ENCODE measurements around the gene DMGDH.

Gene DMGDH

DNA sequence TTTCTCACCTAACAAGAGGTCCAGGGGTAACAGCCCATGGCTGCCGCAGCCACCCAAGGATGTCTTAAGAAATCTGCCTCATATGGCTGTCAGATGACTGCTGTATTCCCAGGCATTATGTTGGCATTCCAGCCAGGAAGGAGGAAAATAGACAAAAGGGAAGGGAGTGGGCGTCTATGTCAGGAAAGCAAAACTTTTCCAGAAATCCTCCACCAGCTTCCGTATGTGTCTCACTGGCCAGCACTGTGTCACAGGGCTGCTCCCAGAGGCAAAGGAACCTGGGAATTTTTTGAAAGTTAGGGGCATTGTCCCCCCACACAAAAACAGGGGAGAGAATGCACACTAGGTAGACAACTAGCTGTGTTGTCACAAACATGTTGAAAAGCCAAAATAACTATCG lies 7.3 kb upstream of the DMGDH start:
- Histone ChIP-seq H3K9me3 (ENCODE audit: insufficient read depth, low read length, severe bottlenecking) (peaks cover 4% of the 10 kb centered on the region), H3K9ac (ENCODE audit: low read depth, low read length) (no peak overlapping the region), H3K4me2 (ENCODE audit: insufficient read depth, low read length) (no peak overlapping the region), H3K4me3 (ENCODE audit: low read depth in 1 of 2, low read length in 2 of 2) (no peak overlapping the region), H2AFZ (ENCODE audit: low read depth, low read length) (no peak overlapping the region), H3K27me3 (ENCODE audit: insufficient read depth, low read length, poor library complexity) (no peaks in the 10 kb centered on the region), H3K36me3 (ENCODE audit: insufficient read depth, low read length) (no peaks in the 10 kb centered on the region), H3K27ac (ENCODE audit: low read length) (no peak overlapping the region), H4K20me1 (ENCODE audit: insufficient read depth, low read length) (no peaks in the 10 kb centered on the region), H3K79me2 (ENCODE audit: insufficient read depth, low read length) (no peaks in the 10 kb centered on the region), H3K4me1 (ENCODE audit: insufficient read depth, low read length) (no peaks in the 10 kb centered on the region)
- DNase-seq = no peak
- TF ChIP-seq, protein P1, sequence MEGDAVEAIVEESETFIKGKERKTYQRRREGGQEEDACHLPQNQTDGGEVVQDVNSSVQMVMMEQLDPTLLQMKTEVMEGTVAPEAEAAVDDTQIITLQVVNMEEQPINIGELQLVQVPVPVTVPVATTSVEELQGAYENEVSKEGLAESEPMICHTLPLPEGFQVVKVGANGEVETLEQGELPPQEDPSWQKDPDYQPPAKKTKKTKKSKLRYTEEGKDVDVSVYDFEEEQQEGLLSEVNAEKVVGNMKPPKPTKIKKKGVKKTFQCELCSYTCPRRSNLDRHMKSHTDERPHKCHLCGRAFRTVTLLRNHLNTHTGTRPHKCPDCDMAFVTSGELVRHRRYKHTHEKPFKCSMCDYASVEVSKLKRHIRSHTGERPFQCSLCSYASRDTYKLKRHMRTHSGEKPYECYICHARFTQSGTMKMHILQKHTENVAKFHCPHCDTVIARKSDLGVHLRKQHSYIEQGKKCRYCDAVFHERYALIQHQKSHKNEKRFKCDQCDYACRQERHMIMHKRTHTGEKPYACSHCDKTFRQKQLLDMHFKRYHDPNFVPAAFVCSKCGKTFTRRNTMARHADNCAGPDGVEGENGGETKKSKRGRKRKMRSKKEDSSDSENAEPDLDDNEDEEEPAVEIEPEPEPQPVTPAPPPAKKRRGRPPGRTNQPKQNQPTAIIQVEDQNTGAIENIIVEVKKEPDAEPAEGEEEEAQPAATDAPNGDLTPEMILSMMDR (IDR thresholded peaks at IDR 0.05; ENCODE audit: borderline replicate concordance, extremely low read depth, low read length, poor library complexity, severe bottlenecking) = no peak
- no peak for TF ChIP-seq EZH2 (IDR thresholded peaks at IDR 0.05; ENCODE audit: borderline replicate concordance, low read depth, low read length, severe bottlenecking)
- no peak for ATAC-seq (ENCODE audit: insufficient read depth, low read depth)

- Histone ChIP-seq H3K4me1 (ENCODE audit: insufficient read depth, low read length) (no peaks in the 10 kb centered on the region), H3K27me3 (ENCODE audit: insufficient read depth, low read length, poor library complexity) (no peaks in the 10 kb centered on the region), H3K4me2 (ENCODE audit: insufficient read depth, low read length) (no peak overlapping the region), H3K27ac (ENCODE audit: low read length) (no peak overlapping the region), H4K20me1 (ENCODE audit: insufficient read depth, low read length) (no peaks in the 10 kb centered on the region), H3K9me3 (ENCODE audit: insufficient read depth, low read length, severe bottlenecking) (peaks cover 4% of the 10 kb centered on the region), H3K4me3 (ENCODE audit: low read depth in 1 of 2, low read length in 2 of 2) (no peak overlapping the region), H3K79me2 (ENCODE audit: insufficient read depth, low read length) (no peaks in the 10 kb centered on the region), H2AFZ (ENCODE audit: low read depth, low read length) (no peak overlapping the region), H3K36me3 (ENCODE audit: insufficient read depth, low read length) (no peaks in the 10 kb centered on the region), H3K9ac (ENCODE audit: low read depth, low read length) (no peak overlapping the region)
- TF ChIP-seq EZH2 (IDR thresholded peaks at IDR 0.05; ENCODE audit: borderline replicate concordance, low read depth, low read length, severe bottlenecking) = no peak
- TF ChIP-seq, protein P1 (IDR thresholded peaks at IDR 0.05; ENCODE audit: borderline replicate concordance, extremely low read depth, low read length, poor library complexity, severe bottlenecking) = peak; percentile 4
- DNase-seq (no peak), ATAC-seq (ENCODE audit: insufficient read depth, low read depth) (no peak)
These were observed 6.4 kb upstream of the DMGDH start for GRCh38 chr5:79075646-79076426.

GRCh38 chr5:79074641-79075040 lies 5.2 kb upstream of the DMGDH start:
- H3K4me1 ChIP-seq (ENCODE audit: insufficient read depth, low read length) = no peaks in the 10 kb centered on the region
- no peaks in the 10 kb centered on the region for H3K27me3 ChIP-seq (ENCODE audit: insufficient read depth, low read length, poor library complexity)
- H3K4me2 ChIP-seq (ENCODE audit: insufficient read depth, low read length) = no peak overlapping the region
- no peak for TF ChIP-seq EZH2 (IDR thresholded peaks at IDR 0.05; ENCODE audit: borderline replicate concordance, low read depth, low read length, severe bottlenecking)
- TF ChIP-seq, protein P1 (IDR thresholded peaks at IDR 0.05; ENCODE audit: borderline replicate concordance, extremely low read depth, low read length, poor library complexity, severe bottlenecking) = no peak
- ATAC-seq (ENCODE audit: insufficient read depth, low read depth) = no peak
- H2AFZ ChIP-seq (ENCODE audit: low read depth, low read length) = no peak overlapping the region
- no peak overlapping the region for H3K27ac ChIP-seq (ENCODE audit: low read length)
- no peaks in the 10 kb centered on the region for H4K20me1 ChIP-seq (ENCODE audit: insufficient read depth, low read length)
- H3K79me2 ChIP-seq (ENCODE audit: insufficient read depth, low read length) = no peaks in the 10 kb centered on the region
- no peak overlapping the region for H3K9ac ChIP-seq (ENCODE audit: low read depth, low read length)
- DNase-seq = no peak
- H3K4me3 ChIP-seq (ENCODE audit: low read depth in 1 of 2, low read length in 2 of 2) = no peak overlapping the region
- peaks cover 4% of the 10 kb centered on the region for H3K9me3 ChIP-seq (ENCODE audit: insufficient read depth, low read length, severe bottlenecking)
- H3K36me3 ChIP-seq (ENCODE audit: insufficient read depth, low read length) = no peaks in the 10 kb centered on the region

Data from DND-41 (cell line).